Mesothelial cell of epicardium (in vitro differentiated cells): ENCODE measurements around the gene IGF2R. TPM values are rescaled to one million over a fixed set of nuclear protein-coding genes. Genes with fewer than 3 reads are reported as not detected.
"Not testable (repeated sequence)": the region's sequence is repeated elsewhere in the genome, so short reads cannot be mapped to it uniquely, and the experiment has no call there.

ENCODE experiments used
- DNase-seq, 2 experiments: peaks; one replicate each; pipeline ENCODE4 v3.0.0; 2021; ENCODE audit warnings: low spot score in 2 of 2; ENCODE audit not compliant: unreplicated experiment in 2 of 2
- H3K27ac Mint-ChIP-seq: 2 replicates; pipeline ENCODE4 v1.8.0; 2021; ENCODE audit warnings: mixed read lengths
- H3K27me3 Mint-ChIP-seq: 2 replicates; pipeline ENCODE4 v1.8.0; 2021; ENCODE audit warnings: low read depth, mixed read lengths
- H3K36me3 Mint-ChIP-seq: 2 replicates; pipeline ENCODE4 v1.8.0; 2021; ENCODE audit warnings: mixed read lengths
- H3K4me1 Mint-ChIP-seq: 2 replicates; pipeline ENCODE4 v1.8.0; 2021; ENCODE audit warnings: mixed read lengths
- H3K4me3 Mint-ChIP-seq: 2 replicates; pipeline ENCODE4 v1.8.0; 2021; ENCODE audit warnings: mild to moderate bottlenecking, moderate library complexity, mixed read lengths
- H3K9me3 Mint-ChIP-seq: 2 replicates; pipeline ENCODE4 v1.8.0; 2021; ENCODE audit warnings: mixed read lengths
- total RNA-seq: library from RNA; stranded (reverse); gene quantifications from 3 replicates; pipeline ENCODE4 v1.2.1, GENCODE V29; 2021
- TF ChIP-seq, protein P1 (sequence below): fragments of 200-600 bp; sonication (generic); IDR thresholded peaks from one replicate; pipeline ENCODE4 v1.5.0; 2021; ENCODE audit warnings: antibody characterized with exemption; ENCODE audit not compliant: unreplicated experiment

The IGF2R gene
- total RNA-seq, 1 donor from 2014 or later: 112 TPM

GRCh38 chr6:160132297-160132637 lies 163.4 kb downstream of the IGF2R start:
- Mint-ChIP-seq H3K4me3 (no peak overlapping the region), H3K4me1 (no peaks in the 10 kb centered on the region), H3K27ac (no peak overlapping the region), H3K9me3 (no peaks in the 10 kb centered on the region), H3K27me3 (no peaks in the 10 kb centered on the region), H3K36me3 (peaks cover 7% of the 10 kb centered on the region)
- DNase-seq: peak in 1 of 2 experiments; percentile 13
- TF ChIP-seq, protein P1, sequence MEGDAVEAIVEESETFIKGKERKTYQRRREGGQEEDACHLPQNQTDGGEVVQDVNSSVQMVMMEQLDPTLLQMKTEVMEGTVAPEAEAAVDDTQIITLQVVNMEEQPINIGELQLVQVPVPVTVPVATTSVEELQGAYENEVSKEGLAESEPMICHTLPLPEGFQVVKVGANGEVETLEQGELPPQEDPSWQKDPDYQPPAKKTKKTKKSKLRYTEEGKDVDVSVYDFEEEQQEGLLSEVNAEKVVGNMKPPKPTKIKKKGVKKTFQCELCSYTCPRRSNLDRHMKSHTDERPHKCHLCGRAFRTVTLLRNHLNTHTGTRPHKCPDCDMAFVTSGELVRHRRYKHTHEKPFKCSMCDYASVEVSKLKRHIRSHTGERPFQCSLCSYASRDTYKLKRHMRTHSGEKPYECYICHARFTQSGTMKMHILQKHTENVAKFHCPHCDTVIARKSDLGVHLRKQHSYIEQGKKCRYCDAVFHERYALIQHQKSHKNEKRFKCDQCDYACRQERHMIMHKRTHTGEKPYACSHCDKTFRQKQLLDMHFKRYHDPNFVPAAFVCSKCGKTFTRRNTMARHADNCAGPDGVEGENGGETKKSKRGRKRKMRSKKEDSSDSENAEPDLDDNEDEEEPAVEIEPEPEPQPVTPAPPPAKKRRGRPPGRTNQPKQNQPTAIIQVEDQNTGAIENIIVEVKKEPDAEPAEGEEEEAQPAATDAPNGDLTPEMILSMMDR: no peak

- no peak for DNase-seq
- H3K27ac Mint-ChIP-seq: peak overlapping the region; percentile 32
- H3K9me3 Mint-ChIP-seq: no peaks in the 10 kb centered on the region
- peaks cover 7% of the 10 kb centered on the region for H3K36me3 Mint-ChIP-seq
- no peaks in the 10 kb centered on the region for H3K27me3 Mint-ChIP-seq
- H3K4me3 Mint-ChIP-seq: no peak overlapping the region
- TF ChIP-seq, protein P1: no peak
- H3K4me1 Mint-ChIP-seq: no peaks in the 10 kb centered on the region
Observed at GRCh38 chr6:160132776-160133338, 164.0 kb downstream of the IGF2R start.

DNA sequence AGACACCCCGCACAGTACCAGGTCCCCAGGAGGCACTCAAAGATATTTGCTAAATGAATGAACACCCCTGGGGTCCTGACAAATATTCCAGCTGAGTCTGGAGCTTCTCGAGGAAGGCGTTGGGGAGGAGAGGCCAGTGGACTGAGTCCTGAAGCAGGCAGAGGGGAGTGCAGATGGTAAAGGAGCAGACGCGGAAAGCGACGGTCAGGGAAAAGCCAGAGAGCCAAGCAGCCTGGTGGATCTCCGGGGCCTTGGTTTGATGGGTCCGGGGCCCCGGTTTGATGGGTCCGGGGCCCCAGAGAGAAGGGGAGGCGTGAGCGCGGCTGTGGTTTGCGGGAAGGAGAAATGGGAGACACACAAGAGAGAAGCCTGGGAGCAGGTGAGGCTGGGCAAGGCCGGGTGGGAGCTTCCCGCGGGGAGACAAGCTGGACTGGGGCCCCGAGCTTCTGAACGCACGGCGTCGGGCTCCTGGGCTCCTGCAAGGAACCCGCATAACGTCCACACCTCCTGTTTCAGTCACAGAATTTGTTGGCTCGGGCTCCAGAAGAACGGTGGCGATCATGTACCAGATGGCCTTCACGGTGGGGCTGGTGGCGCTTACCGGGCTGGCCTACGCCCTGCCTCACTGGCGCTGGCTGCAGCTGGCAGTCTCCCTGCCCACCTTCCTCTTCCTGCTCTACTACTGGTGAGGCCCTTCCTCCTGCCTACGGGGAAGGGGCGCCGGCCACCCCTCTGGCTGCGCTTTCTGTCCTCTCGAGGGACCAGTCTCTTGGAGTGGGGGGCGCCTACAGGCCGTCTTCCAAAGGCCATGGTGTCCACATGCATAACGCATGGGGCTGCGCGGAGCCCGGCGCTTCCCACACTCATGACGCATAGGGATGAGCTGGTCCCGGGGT lies 164.8 kb downstream of the IGF2R start:
- Mint-ChIP-seq H3K27ac (no peak overlapping the region), H3K27me3 (no peaks in the 10 kb centered on the region), H3K4me3 (no peak overlapping the region), H3K9me3 (no peaks in the 10 kb centered on the region), H3K4me1 (peaks cover 8% of the 10 kb centered on the region), H3K36me3 (peaks cover 7% of the 10 kb centered on the region)
- DNase-seq: no peak
- TF ChIP-seq, protein P1: no peak

- not testable (repeated sequence) for DNase-seq, H3K36me3 Mint-ChIP-seq, H3K27ac Mint-ChIP-seq, H3K4me3 Mint-ChIP-seq, H3K9me3 Mint-ChIP-seq, H3K27me3 Mint-ChIP-seq
- peaks cover 14% of the 10 kb centered on the region for H3K4me1 Mint-ChIP-seq
Observed at GRCh38 chr6:160134337-160134751, 165.5 kb downstream of the IGF2R start.

DNA sequence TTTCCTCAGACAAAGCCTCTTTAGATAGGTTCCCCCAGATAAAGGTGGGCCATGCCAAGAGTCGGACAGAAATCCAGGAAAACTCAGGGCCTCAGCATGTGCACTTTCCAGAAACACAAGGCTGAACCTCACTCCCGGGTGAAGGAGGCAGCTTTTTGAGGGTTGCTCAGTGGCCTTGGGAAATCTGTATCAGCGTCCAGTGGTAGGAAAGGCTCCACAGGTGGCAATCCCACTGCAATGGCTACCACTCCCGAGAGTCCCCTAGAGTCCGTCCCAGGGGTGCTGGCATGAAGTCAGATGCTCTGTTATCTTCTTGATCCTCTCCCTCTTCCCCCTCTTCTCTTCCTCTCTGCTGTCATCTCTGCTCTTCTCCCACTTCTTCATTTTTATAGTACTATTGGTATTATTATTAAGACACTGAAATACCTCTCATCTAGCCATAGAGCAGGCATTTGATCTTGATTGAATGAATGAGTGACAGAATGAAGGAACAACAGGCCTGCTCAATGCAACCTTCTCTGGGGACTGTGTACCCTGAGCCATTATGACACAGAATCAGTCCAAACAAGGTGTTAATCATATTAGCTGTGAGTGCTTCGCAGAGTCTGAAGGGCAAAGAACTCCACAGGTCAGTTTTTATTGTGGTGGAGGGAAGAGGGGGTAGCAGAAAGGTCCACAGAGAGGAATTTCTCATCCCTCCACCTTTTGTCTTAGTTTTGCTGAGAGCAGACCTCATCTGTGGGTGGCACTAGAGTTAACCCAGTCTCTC lies 166.1 kb downstream of the IGF2R start:
- TF ChIP-seq, protein P1: no peak
- Mint-ChIP-seq H3K4me3 (no peak overlapping the region), H3K4me1 (peaks cover 18% of the 10 kb centered on the region), H3K27ac (no peak overlapping the region), H3K27me3 (no peaks in the 10 kb centered on the region), H3K36me3 (peaks cover 7% of the 10 kb centered on the region), H3K9me3 (no peaks in the 10 kb centered on the region)
- no peak for DNase-seq
